AG04450 (cell line): ENCODE measurements around the gene TBX2. TPM values are rescaled to one million over a fixed set of nuclear protein-coding genes. Genes with fewer than 3 reads are reported as not detected.
A peak's percentile ranks its signal among the peaks of the same experiment; 100 is the strongest.

ENCODE experiments used
- CTCF ChIA-PET: fragments of 300-600, 350-600 bp; formaldehyde crosslinking; extraction: SDS; loops from one replicate; lab custom pipeline; 2022; ENCODE audit warnings: antibody characterized with exemption, inconsistent platforms; lab: Charles Lee
- POLR2A ChIA-PET: fragments of 350-600 bp; formaldehyde crosslinking; extraction: SDS; loops from one replicate; lab custom pipeline; 2021; ENCODE audit warnings: antibody characterized with exemption, inconsistent platforms; lab: Yijun Ruan, JAX
- DNase-seq: peaks from one replicate; pipeline ENCODE4 v3.0.0-alpha.2; 2011; ENCODE audit warnings: low read depth, low spot score
- H3K27ac ChIP-seq: one replicate; pipeline ENCODE4 v1.5.1; 2012; ENCODE audit warnings: low read depth, low read length, control low read depth
- H3K27me3 ChIP-seq: one replicate; pipeline ENCODE4 v1.6.0; 2012; ENCODE audit warnings: low read length; ENCODE audit not compliant: control insufficient read depth, insufficient read depth
- H3K4me3 ChIP-seq: 2 replicates; pipeline ENCODE4 v1.5.1; 2011; ENCODE audit warnings: mild to moderate bottlenecking, low read depth, low read length, control low read depth
- H3K9me3 ChIP-seq: 2 replicates; pipeline ENCODE4 v1.5.1; 2012; ENCODE audit warnings: low read length; ENCODE audit not compliant: control insufficient read depth, insufficient read depth
- polyA plus RNA-seq: library from polyadenylated mRNA; depleted of rRNA; stranded (reverse); fragments of >200 nt; gene quantifications from 2 replicates; pipeline ENCODE4 v1.2.3, GENCODE V29; 2011
- TF ChIP-seq, protein P1 (sequence below): IDR thresholded peaks from 2 replicates; pipeline ENCODE4 v1.5.1; 2011; ENCODE audit warnings: low read depth, low read length, control low read depth, inconsistent platforms

TBX2 gene
- polyA plus RNA-seq, 1 experiment: 18.3 TPM

DNA sequence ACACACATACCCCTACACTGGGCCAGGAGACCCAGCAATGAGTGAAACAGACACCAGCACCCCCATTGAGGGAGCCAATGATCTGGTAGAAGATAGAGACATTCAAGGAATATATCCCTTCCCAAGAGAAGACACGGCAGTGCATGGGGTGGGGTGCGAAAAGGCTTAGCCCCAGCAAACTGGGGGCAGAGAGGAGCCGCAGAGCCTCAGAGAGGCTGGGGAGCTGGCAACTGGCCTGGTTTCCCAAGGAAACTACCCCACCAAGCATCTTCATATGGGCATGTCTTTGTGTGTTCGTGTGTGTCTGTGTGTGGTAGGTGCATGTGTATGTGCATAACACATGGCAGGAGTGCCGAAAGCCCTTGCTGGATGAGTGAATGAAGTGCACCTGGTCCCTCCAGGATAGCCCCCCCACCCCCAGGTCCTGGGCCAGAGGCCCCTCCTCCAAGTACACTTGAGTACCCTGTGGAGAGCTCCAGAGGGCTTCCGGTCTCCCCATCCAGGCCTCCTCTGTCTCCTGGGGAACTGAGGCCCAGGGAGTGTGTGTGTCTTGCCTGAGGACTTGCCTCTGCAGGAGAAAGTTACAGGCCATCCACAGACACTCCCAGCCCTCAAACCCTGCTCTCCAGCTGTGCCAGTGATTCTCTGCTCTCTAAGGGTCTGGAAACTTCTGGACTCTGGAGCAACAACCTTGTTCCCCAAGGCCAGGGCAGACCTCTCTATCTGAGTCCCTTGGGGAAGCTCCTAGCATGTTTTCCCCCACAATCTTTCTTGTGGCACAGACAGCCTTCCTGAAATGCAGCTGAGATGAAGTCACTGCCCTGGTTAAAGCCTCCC is 15.9 kb downstream of the TBX2 start:
- Histone ChIP-seq H3K27ac (no peak overlapping the region), H3K9me3 (peaks cover 6% of the 10 kb centered on the region; the same call in 1 of the 2 replicates), H3K4me3 (no peak overlapping the region), H3K27me3 (no peaks in the 10 kb centered on the region)
- no peak for DNase-seq
- TF ChIP-seq, protein P1, sequence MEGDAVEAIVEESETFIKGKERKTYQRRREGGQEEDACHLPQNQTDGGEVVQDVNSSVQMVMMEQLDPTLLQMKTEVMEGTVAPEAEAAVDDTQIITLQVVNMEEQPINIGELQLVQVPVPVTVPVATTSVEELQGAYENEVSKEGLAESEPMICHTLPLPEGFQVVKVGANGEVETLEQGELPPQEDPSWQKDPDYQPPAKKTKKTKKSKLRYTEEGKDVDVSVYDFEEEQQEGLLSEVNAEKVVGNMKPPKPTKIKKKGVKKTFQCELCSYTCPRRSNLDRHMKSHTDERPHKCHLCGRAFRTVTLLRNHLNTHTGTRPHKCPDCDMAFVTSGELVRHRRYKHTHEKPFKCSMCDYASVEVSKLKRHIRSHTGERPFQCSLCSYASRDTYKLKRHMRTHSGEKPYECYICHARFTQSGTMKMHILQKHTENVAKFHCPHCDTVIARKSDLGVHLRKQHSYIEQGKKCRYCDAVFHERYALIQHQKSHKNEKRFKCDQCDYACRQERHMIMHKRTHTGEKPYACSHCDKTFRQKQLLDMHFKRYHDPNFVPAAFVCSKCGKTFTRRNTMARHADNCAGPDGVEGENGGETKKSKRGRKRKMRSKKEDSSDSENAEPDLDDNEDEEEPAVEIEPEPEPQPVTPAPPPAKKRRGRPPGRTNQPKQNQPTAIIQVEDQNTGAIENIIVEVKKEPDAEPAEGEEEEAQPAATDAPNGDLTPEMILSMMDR: no peak
- ChIA-PET POLR2A (interaction anchor here (1.1 kb wide), 1 partner anchor 159 kb away, joined by 3 read pairs; no protein-coding TSS in a partner anchor), CTCF (interaction anchor here (0.7 to 7.6 kb wide), 6 partner anchors 11 to 421 kb away, joined by 3 to 50 read pairs (median 6); no protein-coding TSS in a partner anchor)

DNA sequence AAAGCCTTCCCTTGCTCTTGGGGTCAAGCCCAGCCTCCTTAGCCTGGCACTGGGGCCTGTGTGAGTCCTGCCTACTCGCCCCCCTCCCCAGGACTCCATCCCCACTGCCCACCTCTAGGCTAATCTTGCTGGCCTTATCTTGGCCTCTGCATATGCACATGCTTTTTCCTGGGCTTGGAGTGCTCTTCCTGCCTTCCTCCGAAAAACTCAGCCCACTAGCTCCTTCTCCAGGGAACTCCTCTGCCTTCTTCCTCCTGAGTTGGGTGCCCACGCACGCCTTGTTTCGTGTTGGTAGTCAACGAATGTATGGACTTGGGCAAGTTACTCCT is 16.5 kb downstream of the TBX2 start:
- POLR2A ChIA-PET: interaction anchor here (1.1 kb wide), 1 partner anchor 158 kb away, joined by 3 read pairs; no protein-coding TSS in a partner anchor
- CTCF ChIA-PET: interaction anchor here (0.7 to 7.6 kb wide), 6 partner anchors 11 to 421 kb away, joined by 3 to 50 read pairs (median 6); no protein-coding TSS in a partner anchor
- no peak overlapping the region for H3K27ac ChIP-seq

GRCh38 chr17:61416540-61417363 is 17.1 kb downstream of the TBX2 start:
- peak overlapping the region; percentile 41 for H3K4me3 ChIP-seq
- peak overlapping the region; percentile 21 for H3K27ac ChIP-seq
- H3K9me3 ChIP-seq: peaks cover 6% of the 10 kb centered on the region; the same call in 1 of the 2 replicates
- peaks cover 5% of the 10 kb centered on the region for H3K27me3 ChIP-seq
- no peak for DNase-seq
- TF ChIP-seq, protein P1: peak; percentile 92
- ChIA-PET POLR2A (interaction anchor here (1.1 kb wide), 1 partner anchor 157 kb away, joined by 3 read pairs; no protein-coding TSS in a partner anchor), CTCF (interaction anchor here (0.6 to 7.6 kb wide), 19 partner anchors 10 to 768 kb away, joined by 3 to 50 read pairs (median 4); no protein-coding TSS in a partner anchor)

More for the DNA sequence above, 16.5 kb downstream of the TBX2 start:
- no peak overlapping the region for H3K4me3 ChIP-seq
- no peak for DNase-seq
- TF ChIP-seq, protein P1: no peak
- H3K27me3 ChIP-seq: peaks cover 2% of the 10 kb centered on the region
- H3K9me3 ChIP-seq: peaks cover 6% of the 10 kb centered on the region; the same call in 1 of the 2 replicates

DNA sequence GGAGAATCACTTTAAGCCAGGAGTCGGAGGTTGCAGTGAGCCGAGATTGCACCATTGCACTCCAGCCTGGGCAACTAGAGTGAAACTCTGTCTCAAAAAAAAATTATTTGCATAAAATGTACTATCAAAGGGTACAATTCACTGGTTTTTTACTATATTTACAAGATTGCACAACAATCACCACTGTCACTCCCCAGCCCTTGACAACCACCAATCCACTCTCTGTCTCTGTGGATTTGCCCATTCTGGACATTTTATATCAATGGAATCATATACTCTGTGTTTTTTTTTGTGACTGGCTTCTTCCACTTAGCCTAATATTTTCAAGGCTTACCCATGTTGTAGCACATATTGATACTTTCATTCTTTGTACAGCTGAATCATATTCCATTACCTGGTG is 18.8 kb downstream of the TBX2 start:
- DNase-seq: no peak
- H3K9me3 ChIP-seq: peaks cover 6% of the 10 kb centered on the region; the same call in 1 of the 2 replicates
- CTCF ChIA-PET: interaction anchor here (0.6 to 7.6 kb wide), 3 partner anchors 10 to 165 kb away, joined by 3 to 50 read pairs (median 5); no protein-coding TSS in a partner anchor
- POLR2A ChIA-PET: no interaction called here
- H3K27me3 ChIP-seq: peaks cover 5% of the 10 kb centered on the region
- H3K27ac ChIP-seq: no peak overlapping the region
- no peak overlapping the region for H3K4me3 ChIP-seq
- TF ChIP-seq, protein P1: no peak
